GM19351 (cell line): ENCODE results near the gene MACIR.
A peak's percentile ranks its signal among the peaks of the same experiment; 100 is the strongest.

Experiments
- ATAC-seq: cut with Tn5 transposase; IDR thresholded peaks from one replicate; pipeline ENCODE4 v1.9.1; 2021; ENCODE audit warnings: mild to moderate bottlenecking, moderate library complexity; ENCODE audit not compliant: unreplicated experiment

Gene MACIR

GRCh38 chr5:103289024-103289423, 30.5 kb downstream of the MACIR start:
- no peak for ATAC-seq

GRCh38 chr5:103290846-103291245, 32.3 kb downstream of the MACIR start:
- ATAC-seq, result no peak

GRCh38 chr5:103291606-103292005, 33.0 kb downstream of the MACIR start:
- ATAC-seq, result no peak

- no peak for ATAC-seq
These were observed 34.5 kb downstream of the MACIR start for GRCh38 chr5:103293099-103293498.

GRCh38 chr5:103293719-103294118, 35.2 kb downstream of the MACIR start:
- no peak for ATAC-seq

GRCh38 chr5:103294906-103295305, 36.3 kb downstream of the MACIR start:
- ATAC-seq, result no peak

- ATAC-seq, result no peak
These were observed 36.9 kb downstream of the MACIR start for GRCh38 chr5:103295424-103295823.

- ATAC-seq, result no peak
These were observed 37.3 kb downstream of the MACIR start for GRCh38 chr5:103295871-103296270.

GRCh38 chr5:103298117-103298516, 39.6 kb downstream of the MACIR start:
- no peak for ATAC-seq

- no peak for ATAC-seq
These were observed 40.1 kb downstream of the MACIR start for GRCh38 chr5:103298607-103299188.

GRCh38 chr5:103305809-103306208, 47.2 kb downstream of the MACIR start:
- no peak for ATAC-seq

- no peak for ATAC-seq
These were observed 48.9 kb downstream of the MACIR start for GRCh38 chr5:103307470-103307869.

- ATAC-seq, result no peak
These were observed 50.2 kb downstream of the MACIR start for GRCh38 chr5:103308774-103309173.

- no peak for ATAC-seq
These were observed 54.5 kb downstream of the MACIR start for GRCh38 chr5:103313056-103313455.

- ATAC-seq, result peak; percentile 65
These were observed 56.9 kb downstream of the MACIR start for GRCh38 chr5:103315455-103315854.

GRCh38 chr5:103327451-103327850, 68.9 kb downstream of the MACIR start:
- no peak for ATAC-seq

GRCh38 chr5:103327893-103328292, 69.3 kb downstream of the MACIR start:
- ATAC-seq, result no peak
